GM18502 (cell line): Measurements from ENCODE around the gene SNHG17.
"Not testable (repeated sequence)": the region's sequence is repeated elsewhere in the genome, so short reads cannot be mapped to it uniquely, and the experiment has no call there.

Experiments used
- ATAC-seq: cut with Tn5 transposase; IDR thresholded peaks from one replicate; pipeline ENCODE4 v1.9.1; 2021; ENCODE audit warnings: mild to moderate bottlenecking; ENCODE audit not compliant: unreplicated experiment, poor library complexity

SNHG17 gene

DNA sequence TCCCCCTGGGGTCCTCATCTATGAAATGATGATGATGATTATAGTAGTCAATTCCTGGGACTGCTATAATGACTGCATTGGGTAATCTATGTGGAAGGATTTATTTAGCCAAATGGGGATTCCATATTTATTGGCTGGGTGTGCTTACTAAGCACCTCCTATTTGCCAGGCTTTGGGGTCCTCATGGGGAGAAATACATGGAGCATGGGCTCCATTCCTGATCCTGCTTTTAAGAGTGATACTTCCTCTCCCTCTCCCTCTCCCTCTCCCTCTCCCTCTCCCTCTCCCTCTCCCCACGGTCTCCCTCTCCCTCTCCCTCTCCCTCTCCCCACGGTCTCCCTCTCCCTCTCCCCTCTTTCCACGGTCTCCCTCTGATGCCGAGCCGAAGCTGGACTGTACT lies 57.3 kb downstream of the SNHG17 start:
- ATAC-seq: not testable (repeated sequence)

DNA sequence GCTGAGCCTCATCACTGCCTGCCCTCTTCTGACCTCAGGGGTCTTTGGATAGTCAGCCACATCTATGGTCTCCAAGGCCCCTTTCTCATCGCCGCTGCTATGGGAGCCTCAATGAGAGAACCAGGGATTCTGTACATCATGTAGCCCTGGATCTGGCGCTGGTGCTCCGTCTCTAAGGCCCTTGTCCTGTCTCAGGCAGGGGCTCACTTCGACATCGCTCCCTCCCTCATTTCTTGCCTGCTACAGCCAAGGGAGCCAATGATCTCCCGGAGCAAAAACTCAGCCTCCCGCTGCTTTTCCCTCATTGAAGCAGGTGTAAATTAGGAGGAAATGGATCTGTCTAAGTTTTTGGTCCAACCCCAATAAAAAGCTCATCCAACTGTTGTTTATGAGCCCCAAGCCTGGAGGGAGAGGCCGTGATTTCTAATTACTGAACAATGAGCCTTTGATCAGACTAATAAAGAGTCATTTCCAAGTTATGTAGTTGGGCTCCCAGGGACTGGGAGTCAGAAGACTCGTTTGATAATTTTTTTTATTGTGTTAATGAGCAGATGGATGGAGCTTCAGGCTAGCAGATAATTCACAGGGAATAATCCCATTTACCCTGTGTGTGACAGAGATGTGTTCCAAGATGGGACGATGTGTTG lies 58.0 kb downstream of the SNHG17 start:
- no peak for ATAC-seq

DNA sequence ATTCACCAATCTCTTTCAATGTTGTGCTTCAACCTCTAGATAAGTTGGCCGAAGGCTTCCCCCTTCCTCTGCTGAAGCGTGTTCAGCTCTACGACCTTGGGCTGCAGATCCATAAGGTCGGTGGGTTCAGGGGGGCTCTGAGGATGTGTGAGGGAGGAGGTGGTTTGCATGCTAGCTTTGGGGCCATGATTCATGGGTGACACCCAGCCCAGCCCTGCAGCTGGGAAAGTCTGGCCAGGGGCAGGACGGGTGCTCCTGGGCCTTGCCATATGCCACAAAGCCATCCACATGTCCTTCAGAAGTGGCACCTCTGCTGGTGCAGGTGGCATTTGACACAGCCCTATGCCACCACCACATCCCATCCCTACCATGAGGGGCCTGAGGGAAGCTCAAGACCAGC lies 61.2 kb downstream of the SNHG17 start:
- ATAC-seq: no peak

DNA sequence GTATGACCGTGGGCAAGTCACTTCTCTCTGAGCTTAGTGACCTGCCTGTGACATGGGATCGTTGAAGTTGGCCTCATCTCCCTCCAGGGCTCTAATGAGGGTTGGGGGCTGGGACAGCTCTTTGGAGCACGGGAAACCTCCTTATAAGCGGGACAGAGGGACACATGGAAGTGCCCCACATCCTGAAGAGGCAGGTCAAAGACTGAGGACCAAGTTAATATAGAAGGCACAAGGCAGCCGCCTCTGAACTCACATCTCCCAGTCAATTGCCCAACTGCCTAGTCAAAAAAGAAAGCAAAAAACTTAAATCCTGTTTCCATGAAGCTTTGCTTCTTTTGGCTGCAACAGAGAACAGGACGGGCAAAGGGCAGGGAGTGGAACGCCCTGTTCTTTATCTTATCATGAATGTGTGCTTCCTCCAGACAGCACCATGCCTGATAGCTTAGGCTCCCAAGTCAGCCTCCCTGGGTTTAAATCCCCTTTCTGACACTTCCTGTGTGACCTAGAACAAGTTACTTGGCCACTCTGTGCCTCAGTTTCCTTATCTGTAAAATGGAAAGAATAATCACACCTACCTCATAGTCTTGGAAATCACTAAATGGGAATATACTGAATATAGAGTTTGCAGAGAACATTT lies 61.8 kb downstream of the SNHG17 start:
- ATAC-seq: no peak

DNA sequence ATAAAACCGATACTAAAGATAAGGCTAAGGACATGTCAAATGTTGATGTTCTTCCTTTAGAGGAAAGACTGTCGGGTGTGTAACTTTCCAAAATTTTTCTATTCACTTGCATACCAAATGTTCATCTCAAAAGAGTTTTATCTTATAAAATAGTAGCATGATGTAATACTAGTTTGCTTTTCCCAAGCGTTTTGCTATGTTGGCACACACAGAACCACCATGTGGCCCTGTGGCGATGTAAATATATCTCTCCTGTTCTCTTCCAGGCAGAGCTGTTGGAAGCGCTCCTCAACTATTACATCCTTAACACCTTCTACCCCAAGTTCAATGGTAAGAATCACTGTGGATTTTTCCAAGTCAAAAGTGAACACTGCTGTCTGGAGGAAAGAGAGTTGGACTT lies 62.3 kb downstream of the SNHG17 start:
- no peak for ATAC-seq
